ENCODE results near the gene PSMC3IP.
"Not testable (repeated sequence)": the region's sequence is repeated elsewhere in the genome, so short reads cannot be mapped to it uniquely, and the experiment has no call there.

The PSMC3IP gene

DNA sequence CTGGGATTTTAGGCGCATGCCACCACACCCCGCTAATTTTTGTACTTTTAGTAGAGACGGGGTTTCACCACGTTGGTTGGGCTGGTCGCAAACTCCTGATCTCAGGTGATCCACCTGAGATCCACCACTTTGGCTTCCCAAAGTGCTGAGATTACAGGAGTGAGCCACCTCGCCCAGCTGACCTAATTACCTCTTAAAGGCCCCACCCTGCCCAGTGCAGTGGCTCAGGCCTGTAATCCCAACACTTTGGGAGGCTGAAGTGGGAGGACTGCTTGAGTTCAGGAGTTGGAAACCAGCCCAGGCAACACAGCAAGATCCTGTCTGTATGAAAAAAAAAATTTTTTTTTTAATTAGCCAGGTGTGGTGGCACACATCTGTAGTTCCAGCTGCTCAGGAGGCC is 18.5 kb downstream of the PSMC3IP start:
- TF ChIP-seq, protein P1, sequence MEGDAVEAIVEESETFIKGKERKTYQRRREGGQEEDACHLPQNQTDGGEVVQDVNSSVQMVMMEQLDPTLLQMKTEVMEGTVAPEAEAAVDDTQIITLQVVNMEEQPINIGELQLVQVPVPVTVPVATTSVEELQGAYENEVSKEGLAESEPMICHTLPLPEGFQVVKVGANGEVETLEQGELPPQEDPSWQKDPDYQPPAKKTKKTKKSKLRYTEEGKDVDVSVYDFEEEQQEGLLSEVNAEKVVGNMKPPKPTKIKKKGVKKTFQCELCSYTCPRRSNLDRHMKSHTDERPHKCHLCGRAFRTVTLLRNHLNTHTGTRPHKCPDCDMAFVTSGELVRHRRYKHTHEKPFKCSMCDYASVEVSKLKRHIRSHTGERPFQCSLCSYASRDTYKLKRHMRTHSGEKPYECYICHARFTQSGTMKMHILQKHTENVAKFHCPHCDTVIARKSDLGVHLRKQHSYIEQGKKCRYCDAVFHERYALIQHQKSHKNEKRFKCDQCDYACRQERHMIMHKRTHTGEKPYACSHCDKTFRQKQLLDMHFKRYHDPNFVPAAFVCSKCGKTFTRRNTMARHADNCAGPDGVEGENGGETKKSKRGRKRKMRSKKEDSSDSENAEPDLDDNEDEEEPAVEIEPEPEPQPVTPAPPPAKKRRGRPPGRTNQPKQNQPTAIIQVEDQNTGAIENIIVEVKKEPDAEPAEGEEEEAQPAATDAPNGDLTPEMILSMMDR (IDR thresholded peaks at IDR 0.05; ENCODE audit: low read depth, low read length), result no peak
- Histone ChIP-seq H3K36me3 (peaks cover 4% of the 10 kb centered on the region; the same call in 1 of the 2 replicates), H3K4me3 (ENCODE audit: low read depth, low read length) (no peak overlapping the region), H3K4me1 (no peaks in the 10 kb centered on the region; the same call in 1 of the 2 replicates), H3K27me3 (no peaks in the 10 kb centered on the region), H3K9me3 (no peaks in the 10 kb centered on the region)
- no peak for DNase-seq

- not testable (repeated sequence) for H3K27me3 ChIP-seq; H3K36me3 ChIP-seq; H3K9me3 ChIP-seq; H3K4me3 ChIP-seq (ENCODE audit: low read depth, low read length); H3K4me1 ChIP-seq
- TF ChIP-seq, protein P1 (IDR thresholded peaks at IDR 0.05; ENCODE audit: low read depth, low read length), result peak; percentile 35
- peak; percentile 53 for DNase-seq
Observed at GRCh38 chr17:42555961-42556617, 21.4 kb downstream of the PSMC3IP start.

DNA sequence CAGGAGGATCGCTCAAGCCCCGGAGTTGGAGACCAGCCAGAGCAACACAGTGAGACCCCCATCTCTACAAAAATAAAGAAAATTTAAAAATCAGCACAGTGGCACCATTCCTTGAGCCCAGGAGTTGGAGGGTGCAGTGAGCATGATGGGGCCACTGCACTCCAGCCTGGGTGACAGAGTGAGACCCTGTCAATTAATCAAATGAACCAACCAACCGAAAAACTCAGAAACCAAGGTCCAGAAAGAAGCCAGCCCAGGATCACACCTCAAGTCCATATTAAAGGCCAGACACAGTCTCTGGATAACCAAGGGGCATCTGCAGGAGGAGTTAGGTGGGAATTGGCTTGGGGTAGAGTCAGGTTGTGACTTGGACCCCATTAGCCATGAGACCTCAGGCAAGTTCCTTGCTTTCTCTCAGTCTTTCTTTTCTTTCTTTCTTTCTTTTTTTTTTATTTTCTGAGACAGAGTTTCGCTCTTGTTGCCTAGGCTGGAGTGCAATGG is 22.4 kb downstream of the PSMC3IP start:
- Histone ChIP-seq H3K4me1 (no peaks in the 10 kb centered on the region), H3K9me3 (no peaks in the 10 kb centered on the region), H3K4me3 (ENCODE audit: low read depth, low read length) (peak overlapping the region; percentile 91), H3K27me3 (no peaks in the 10 kb centered on the region), H3K36me3 (no peaks in the 10 kb centered on the region)
- no peak for DNase-seq
- TF ChIP-seq, protein P1 (IDR thresholded peaks at IDR 0.05; ENCODE audit: low read depth, low read length), result no peak

DNA sequence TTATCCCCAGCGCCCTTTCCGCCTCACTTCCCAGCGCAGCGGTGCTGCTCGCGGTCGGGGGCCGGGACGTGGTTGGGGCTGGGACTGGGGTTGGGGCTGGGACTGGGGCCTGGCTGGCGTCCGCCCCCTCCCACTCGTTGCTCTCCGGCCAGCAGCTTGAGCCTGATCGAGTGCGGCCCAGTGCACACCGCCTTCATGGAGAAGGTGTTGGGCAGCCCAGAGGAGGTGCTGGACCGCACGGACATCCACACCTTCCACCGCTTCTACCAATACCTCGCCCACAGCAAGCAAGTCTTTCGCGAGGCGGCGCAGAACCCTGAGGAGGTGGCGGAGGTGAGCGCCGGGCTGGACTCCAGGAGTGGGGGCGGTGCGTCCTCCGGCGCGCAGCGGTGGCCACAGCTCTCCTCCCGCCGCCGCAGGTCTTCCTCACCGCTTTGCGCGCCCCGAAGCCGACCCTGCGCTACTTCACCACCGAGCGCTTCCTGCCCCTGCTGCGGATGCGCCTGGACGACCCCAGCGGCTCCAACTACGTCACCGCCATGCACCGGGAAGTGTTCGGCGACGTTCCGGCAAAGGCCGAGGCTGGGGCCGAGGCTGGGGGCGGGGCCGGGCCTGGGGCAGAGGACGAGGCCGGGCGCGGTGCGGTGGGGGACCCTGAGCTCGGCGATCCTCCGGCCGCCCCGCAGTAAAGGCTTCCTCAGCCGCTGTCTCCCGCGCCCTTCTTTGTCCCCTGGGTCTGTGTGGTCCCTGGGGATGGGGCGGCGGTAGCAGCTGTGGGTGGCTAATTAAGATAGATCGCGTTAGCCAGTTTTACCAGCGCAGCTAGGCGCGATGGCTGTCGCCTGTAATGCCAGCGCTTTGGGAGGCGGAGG is 23.0 kb downstream of the PSMC3IP start:
- Histone ChIP-seq H3K4me1 (no peaks in the 10 kb centered on the region), H3K4me3 (ENCODE audit: low read depth, low read length) (peak overlapping the region; percentile 91), H3K9me3 (no peaks in the 10 kb centered on the region), H3K36me3 (no peaks in the 10 kb centered on the region), H3K27me3 (no peaks in the 10 kb centered on the region)
- TF ChIP-seq, protein P1 (IDR thresholded peaks at IDR 0.05; ENCODE audit: low read depth, low read length), result no peak
- DNase-seq, result peak; percentile 94

GRCh38 chr17:42553866-42554249 is 23.7 kb downstream of the PSMC3IP start:
- TF ChIP-seq, protein P1 (IDR thresholded peaks at IDR 0.05; ENCODE audit: low read depth, low read length), result no peak
- H3K4me3 ChIP-seq (ENCODE audit: low read depth, low read length), result peak overlapping the region; percentile 91
- no peaks in the 10 kb centered on the region for H3K4me1 ChIP-seq
- H3K36me3 ChIP-seq, result no peaks in the 10 kb centered on the region
- DNase-seq, result no peak
- no peaks in the 10 kb centered on the region for H3K27me3 ChIP-seq
- H3K9me3 ChIP-seq, result no peaks in the 10 kb centered on the region

Data from BE2C (cell line).